GM19463 (cell line): ENCODE results near the gene EDIL3.

Source experiments
- ATAC-seq: cut with Tn5 transposase; IDR thresholded peaks from one replicate; pipeline ENCODE4 v1.9.1; 2021; ENCODE audit warnings: mild to moderate bottlenecking, moderate library complexity; ENCODE audit not compliant: unreplicated experiment

EDIL3 gene

DNA sequence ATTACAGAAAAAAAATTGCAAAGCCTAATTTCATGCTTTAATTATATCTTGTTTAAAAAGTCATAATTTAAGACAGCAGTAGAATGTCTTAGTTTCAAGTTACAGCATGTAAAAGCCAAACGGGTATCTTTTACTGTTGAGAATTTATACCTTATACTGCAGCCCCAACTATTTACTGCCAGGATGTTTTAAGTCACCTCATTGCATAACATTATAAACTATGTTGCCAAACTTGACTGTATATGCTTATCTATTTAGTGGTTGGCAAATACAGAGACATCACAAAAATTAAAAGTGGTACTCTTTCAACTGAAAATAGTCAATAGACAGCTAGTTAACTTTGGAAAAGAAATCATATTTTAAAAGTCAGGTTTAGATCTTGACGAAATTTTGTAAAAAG, 119.5 kb downstream of the EDIL3 start:
- ATAC-seq: no peak

DNA sequence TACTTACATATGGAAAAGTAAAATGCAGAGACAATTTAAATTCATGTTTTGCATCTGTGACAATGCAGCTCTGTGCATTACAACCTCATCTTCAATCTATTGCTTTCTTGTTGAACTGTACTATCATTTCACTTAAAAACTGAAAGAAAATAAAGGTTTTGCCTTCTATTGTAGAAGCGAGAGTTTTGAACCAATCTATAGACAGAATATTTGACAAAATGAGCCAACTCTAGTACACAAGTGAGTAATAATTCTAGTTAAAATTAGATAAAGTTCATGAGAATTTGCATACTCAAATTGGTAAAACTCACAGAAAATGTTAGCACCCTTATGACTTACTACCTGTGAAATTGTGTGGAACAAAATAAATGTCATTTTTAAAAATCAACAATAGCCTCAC, 123.7 kb downstream of the EDIL3 start:
- ATAC-seq: no peak

DNA sequence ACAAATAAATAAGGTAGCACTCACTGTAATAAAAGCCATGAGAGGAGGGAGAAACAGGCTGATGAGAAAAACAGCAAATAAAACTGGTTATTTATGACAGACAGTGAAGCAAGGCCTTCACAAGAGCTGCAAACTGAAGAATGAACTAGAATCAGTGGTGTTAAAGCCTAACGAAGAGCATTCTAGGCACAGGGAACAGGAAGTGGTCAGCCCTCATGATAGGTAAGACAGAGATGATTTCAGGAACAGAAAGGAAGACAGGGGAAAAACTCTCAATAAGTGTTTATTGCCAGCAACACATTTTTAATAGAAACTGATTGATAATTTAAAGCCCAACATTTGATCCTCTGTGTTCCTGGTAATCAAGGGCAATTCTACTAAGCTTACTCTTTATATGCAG, 124.5 kb downstream of the EDIL3 start:
- peak; percentile 56 for ATAC-seq

DNA sequence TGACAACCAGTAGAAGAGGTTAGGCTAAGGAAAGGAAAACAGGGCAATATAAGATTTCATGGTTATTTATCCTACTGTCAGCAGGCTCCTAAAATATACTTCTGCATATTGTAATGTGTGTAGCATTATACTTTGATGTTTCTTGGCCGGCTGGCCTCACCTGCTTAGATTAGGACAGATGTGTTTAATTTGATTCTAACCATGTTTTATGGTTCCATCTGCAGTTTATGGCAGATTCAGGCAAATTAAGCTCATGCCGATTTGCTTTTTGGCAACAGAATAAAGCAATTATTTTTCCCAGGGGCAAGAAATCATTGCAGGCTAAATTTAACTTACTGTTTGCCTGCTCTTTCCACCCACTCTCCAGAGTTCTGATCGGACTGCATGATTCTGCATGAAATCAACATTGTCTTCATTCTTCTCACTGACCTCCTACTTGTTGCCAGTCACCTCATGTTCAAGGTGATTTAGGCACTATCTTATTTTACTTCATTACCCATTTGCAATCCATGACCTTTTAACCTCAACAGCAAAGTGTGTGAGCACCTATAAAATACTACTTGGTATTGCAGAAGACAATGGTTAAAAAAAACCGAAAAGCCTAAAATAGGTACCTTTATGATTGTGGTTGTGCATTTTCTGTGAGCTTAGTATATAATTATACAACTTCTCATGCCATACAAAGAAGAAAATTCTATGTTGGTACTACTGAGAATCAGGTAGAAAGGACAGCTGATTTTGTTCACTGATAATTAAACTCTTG, 125.2 kb downstream of the EDIL3 start:
- no peak for ATAC-seq

DNA sequence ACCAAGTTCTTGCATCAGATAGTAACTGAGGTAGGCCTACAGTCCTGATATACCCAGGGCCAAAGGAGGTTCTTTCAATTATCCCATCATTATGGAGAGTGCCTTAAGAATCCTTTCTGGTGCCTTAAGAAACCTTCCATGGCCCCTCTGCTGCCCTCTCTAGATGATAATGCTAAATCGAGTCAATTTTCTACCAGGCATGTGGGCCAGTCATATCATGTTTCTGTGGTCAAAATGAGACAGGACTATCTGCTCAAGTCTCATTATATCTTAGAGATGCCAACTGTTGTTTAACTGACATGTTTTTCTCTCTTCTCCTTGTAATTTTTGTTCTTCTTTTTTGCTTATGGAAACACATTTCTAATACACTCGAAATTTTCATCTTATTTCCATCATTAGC, 127.6 kb downstream of the EDIL3 start:
- ATAC-seq: peak; percentile 41

DNA sequence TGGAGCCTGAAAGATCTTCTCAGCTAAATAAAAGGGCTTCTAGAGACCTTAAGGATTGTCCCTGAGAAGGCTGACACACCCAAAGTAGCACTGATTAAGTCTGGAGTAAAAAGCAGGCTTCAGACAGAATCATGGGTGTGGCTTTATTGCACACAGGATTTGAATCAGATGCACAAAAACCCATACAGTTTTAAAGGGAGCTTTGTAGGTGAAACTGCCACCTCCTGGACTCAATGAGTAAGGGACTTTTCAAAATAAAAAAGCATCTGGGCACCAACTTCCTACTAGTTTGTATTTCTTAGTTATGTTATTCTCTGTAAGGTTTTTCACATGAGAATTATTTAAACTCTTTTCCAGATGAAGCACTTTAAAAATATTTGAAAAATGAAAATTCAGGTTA, 129.4 kb downstream of the EDIL3 start:
- no peak for ATAC-seq

DNA sequence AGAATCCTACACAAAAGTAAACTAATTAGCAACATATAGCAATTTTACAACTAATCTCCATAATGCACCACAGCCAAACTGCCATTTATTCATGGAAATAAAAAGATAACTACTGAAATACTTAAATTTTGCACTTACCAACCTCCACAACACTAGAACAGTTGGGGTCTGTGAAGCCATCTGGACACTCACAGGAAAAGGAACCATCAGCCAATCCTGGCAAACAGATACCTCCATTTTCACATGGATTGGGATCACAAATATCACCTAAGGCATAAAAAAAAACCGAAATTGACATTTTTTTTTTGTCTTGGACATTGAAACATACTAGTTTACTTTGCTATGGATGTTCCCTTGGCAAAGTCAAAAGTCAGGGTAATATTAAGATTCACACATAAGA, 130.7 kb downstream of the EDIL3 start:
- ATAC-seq: no peak

DNA sequence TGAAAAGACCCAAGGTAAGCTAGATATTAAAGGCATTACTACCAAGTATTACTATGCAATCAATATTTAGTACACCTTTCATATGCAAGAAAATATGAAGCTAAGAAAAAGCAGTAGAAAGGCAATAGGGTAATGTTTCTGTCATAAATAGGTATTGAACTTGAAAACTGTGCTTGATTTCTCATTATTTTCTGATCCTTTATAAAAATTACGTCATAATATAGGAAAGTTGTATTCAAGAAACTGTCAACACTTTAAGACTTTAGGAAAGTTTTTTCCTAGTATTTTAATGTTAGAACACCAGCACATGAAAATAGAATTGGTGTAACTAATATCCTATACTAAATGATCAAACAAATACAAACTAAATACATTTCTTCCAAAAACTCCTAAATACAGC, 133.2 kb downstream of the EDIL3 start:
- ATAC-seq: no peak

DNA sequence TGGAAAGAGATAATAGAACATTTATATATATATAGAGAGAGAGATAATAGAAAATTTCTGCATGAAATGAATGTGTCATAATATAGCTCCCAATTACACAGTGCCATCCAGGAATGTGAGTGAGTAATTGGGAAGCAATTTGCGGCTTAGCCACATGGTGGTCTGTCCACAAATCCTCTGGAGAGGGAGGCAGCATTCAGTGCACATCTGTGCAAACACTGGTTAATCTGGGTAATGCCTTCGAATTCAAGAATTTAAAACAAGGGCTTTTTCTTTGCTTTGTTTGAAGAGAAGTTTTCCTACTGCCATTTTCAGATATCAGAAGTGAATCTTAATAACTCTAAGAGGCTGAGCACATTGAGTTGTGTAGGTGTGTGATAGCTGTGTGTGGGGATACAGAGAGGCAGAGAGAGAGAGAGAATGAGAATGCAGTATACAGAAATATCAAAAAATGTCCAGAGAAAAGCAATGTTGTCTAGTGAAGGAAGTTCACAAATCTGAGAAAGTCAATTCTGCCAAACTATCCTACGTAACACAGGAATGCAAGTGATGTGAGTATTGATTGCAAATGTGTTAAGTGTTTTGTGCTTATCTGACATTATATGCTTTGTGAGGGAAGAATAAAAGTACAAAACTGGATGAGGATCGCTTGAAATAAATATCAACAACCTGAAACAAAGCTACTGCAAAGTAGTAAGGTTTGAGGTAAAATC, 134.6 kb downstream of the EDIL3 start:
- ATAC-seq: no peak

DNA sequence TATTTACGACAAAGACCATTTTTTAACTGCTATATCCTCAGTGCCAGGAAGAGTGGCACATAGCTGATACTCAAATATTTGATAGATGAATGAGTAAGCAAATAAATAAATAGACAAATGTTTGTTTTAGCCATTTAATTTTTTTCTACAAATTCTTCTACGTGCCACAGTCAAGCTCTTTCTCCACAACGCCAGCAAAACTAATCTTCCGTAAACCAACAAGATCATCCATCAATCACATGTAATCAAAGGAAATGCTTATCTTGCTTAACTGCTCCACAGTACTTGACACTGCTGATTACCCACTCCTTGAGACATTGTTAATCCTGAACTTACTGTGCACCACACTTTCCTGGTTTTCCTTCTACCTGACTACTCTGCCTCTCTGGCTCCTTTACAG, 136.7 kb downstream of the EDIL3 start:
- no peak for ATAC-seq

DNA sequence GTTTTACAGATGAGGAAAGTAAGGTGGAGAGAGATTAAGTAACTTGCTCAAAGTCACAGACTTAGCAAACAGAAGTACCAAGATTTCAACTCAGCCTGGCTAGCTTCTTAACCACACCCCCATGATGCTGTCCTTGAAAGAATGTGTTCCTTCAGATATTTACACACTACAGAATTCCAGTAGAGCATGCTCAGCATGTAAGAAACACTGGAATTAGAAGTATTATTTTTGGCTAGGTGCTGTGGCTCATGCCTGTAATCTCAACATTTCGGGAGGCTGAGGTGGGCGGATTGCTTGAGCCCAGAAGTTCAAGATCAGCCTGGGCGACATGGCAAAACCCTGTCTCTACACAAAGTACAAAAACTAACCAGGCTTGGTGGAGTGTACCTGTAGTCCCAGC, 142.4 kb downstream of the EDIL3 start:
- no peak for ATAC-seq

DNA sequence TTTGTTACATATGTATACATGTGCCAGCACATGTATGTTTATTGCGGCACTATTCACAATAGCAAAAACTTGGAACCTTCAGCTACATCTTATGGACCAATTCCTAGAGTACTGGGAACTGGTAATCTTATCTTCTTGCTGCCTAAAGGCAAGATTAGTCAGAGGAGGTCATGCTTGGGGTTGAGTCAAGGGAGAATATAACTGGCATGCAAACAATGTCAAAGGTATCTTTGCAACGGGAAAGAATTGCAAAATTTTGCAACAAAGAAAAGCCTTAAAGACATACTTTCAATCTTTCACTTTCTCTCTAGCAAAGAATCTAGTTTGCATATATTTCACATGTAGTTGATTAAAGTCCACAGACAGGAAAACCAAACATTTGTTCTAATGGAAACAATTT, 145.2 kb downstream of the EDIL3 start:
- ATAC-seq: no peak

DNA sequence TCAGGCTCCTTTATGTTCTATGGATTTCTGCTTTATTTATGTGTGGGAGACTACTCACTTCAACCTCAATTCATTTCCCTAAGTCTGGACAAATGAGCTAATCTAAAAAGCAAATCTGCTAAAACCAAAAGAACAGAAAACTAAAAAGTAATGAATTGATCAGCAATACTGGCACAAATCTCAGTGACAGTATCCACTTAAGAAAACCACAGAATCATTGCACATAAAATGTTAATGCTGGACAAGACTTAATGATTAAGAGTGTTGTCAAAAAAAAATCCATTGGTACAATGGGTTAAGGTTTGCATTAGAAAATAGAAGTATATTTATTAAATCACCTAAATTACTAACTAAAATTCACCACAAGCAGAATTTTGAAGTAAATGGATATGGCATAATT, 147.6 kb downstream of the EDIL3 start:
- no peak for ATAC-seq

DNA sequence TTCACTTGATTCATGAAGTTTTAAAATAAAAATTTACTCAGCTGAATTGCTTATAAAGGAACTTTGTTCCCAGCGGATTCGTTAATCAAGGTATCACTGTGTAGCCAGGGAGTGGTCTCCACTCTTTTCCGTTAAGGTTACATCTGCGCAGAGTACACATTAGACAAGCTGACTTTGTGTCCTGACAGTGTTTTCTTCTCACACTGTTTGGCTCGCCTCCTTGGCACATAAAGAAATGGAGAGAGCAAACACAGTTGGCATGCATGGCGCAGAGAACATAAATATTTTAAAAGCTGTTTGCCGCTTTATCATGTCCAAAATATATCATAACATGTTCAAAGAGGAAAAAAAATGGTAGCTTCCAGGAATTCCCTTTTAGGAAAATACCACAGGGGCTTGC, 153.2 kb downstream of the EDIL3 start:
- ATAC-seq: no peak

DNA sequence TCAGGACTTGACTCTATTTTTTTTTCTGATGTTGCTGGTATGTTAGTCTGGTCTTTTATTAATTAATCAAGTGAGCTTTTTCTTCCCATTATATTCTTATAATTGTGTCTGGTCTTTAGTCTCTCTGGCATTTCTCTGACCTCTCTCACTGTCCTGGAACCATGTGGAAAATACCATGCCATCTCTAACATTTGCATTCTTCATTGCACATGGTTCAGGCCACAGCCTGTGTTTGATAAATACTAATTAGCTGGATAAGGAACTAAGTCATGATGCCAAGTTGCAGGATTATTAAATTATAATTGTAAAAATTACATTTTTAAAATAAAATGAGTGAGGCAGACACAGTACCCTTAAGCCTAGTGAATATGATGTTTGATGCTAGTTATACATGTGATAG, 155.6 kb downstream of the EDIL3 start:
- no peak for ATAC-seq

DNA sequence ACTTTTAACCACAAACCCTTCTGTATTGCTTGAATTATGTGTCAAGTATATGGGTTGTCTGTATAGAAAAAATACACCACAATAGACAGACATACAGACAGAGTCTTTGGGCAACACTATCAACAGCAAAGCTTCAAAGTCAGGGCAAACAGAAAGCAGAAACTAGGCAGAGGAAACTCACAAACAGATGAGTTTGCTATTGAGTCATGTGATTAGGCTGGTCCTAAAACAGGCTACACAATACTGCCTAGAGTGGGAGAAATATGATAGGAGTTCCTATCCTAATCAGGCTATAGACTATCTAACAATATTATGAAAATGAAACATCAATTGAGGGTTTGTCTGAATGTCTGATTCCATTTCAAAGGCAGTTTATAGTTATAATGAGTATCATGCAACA, 156.4 kb downstream of the EDIL3 start:
- no peak for ATAC-seq

DNA sequence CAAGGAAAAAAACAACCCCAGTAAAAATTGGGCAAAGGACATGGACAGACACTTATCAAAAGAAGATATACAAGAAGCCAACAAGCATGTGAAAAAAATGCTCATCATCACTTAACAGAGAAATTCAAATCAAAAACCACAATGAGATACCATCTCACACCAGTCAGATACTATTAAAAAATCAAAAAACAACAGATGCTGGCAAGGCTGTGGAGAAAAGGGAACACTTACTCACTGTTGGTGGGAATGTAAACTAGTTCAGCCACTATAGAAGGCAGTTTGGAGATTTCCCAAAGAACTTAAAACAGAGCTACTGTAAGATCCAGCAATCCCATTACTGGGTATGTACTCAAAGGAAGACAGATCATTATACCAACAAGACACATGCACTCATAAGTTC, 157.4 kb downstream of the EDIL3 start:
- no peak for ATAC-seq

DNA sequence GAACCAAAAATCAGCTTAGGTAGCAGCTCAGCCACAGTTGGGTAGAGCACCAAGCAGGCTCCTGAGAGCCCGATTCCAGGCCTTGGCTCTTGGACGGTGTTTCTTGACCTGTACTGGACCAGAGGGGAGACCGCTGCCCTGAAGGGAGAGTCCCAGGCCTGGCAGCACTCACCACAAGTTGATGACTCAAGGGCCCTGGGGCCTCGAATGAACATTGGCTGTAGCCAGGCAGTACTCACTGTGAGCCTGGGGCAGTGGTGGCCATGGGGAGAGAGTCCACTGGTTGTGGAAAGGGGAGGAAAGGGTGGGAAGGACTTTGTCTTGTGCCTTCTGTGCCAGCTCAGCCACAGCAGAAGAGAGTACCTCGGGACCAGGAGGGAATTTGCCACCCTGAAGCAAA, 166.1 kb downstream of the EDIL3 start:
- ATAC-seq: no peak

DNA sequence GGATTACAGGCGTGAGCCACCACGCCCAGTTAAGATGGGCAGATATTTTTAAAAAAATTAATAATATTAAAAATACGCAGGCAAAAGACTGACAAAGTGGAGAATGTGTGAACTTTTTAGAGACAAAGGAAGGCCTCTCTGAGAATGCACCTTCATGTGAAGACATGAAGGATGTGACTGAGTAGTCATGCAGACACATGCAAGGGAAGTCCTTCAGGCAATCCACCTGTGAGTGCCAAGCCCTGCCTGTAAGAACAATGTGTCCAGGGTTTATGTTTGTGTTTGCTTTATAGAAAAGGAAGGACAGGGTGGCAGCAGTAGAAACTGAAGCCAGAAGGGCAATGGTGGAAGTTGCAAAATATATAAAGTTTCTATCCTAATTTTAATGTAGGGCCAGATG, 169.2 kb downstream of the EDIL3 start:
- no peak for ATAC-seq

DNA sequence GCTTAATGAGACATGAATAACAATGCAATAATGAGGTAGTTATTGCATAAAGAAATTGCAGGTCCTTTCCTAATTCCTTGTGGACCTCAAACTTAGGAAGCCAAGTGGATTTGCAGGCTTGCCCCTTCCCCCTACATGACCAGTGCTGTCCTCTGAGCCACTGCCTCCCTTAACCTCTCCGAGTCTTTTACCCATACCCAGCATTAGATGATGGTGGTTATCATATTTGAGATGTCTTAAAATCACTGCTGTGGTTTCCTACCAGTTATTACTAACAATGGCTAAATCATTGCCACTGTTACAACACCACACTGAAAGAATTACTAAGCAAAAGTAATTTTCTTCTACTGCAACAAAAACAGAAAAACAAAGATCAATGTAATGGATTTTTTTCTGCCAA, 170.8 kb downstream of the EDIL3 start:
- no peak for ATAC-seq

DNA sequence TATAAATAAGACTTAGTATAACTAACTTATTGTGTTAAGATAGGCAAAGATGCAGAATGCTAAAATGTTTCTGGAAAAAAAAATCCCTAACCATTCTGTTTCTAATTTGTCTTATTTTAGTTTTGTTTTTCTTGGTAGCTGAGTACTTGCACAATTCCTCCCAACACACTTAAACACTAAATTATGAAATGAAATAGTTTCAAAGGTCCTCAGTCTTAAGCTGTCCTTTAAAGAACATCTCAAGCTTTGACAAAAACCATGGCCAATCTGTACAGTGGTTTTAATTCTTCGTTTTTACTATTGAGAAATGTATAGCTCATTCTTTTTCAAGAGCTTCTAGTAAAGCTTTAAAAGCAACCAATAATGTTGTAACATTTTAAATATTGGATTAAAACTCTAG, 171.5 kb downstream of the EDIL3 start:
- ATAC-seq: no peak

DNA sequence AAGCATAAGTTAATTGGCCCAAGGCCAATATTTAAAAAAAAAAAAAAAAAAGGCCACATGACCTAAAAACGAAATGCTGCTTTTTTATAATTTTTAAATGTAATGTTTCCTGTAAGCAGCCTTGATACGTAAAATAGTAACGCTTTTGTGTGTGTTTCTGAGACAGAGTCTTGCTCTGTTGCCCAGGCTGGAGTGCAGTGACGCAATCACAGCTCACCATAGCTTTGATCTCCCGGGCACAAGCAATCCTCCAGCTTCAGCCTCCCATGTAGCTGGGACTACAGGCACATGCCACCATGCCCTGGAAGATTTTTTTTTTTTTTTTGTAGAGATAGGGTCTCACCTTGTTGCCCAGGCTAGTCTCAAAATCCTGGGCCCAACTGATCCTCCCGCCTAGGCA, 179.9 kb downstream of the EDIL3 start:
- ATAC-seq: no peak

DNA sequence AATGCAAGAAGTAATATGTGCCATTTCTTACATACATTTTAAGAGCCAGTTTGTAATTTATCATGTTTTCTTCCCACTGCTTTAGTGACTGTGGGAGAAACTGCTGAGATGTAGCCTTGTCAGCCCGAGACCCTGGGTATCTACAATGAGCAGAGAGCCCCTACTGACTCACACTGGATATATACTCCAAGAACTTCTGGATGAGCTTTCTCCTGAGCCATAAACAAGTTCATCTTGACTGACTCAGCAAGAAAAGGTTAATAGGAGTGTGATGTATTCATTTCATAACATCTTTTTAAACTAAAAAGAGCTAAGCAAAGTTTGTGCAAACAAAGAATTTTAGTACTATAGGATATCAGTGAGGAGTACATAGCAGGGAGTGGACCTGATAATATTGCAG, 182.5 kb downstream of the EDIL3 start:
- ATAC-seq: no peak
